HEK293 (cell line): ENCODE data around the gene CSMD2.

ENCODE experiments used
- CTCF ChIA-PET: fragments of 350-600 bp; formaldehyde crosslinking; extraction: SDS; loops from one replicate; lab custom pipeline; 2021; ENCODE audit warnings: antibody characterized with exemption; lab: Yijun Ruan, JAX
- POLR2A ChIA-PET: fragments of 300-600 bp; formaldehyde crosslinking; extraction: SDS; loops from one replicate; lab custom pipeline; 2020; ENCODE audit warnings: antibody characterized with exemption, inconsistent platforms; lab: Yijun Ruan, JAX
- H3K27ac ChIP-seq: fragments of 200-500 bp; sonication (Bioruptor generic); 2 replicates; pipeline ENCODE4 v1.5.1; 2014; ENCODE audit warnings: low read depth, low read length, control low read depth, inconsistent platforms; ENCODE audit errors: extremely low read depth
- H3K36me3 ChIP-seq, 2 experiments: fragments of 200-500 bp in 1 of 2; sonication (Bioruptor generic) in 1 of 2; 1 replicate in 1 of 2; 2 replicates in 1 of 2; pipeline ENCODE4 v1.5.1; 2014 to 2017; ENCODE audit warnings: inconsistent platforms in 2 of 2, low read length in 2 of 2; ENCODE audit not compliant: control insufficient read depth in 2 of 2, insufficient read depth in 1 of 2
- H3K4me1 ChIP-seq: fragments of 200-500 bp; sonication (Bioruptor generic); 2 replicates; pipeline ENCODE4 v1.5.1; 2014; ENCODE audit warnings: mild to moderate bottlenecking, low read length, inconsistent platforms; ENCODE audit not compliant: control insufficient read depth, insufficient read depth
- H3K4me3 ChIP-seq: 2 replicates; pipeline ENCODE4 v1.5.1; 2011; ENCODE audit warnings: low read depth, mild to moderate bottlenecking, control low read depth, low read length, moderate library complexity
- H3K9me3 ChIP-seq: fragments of 200-500 bp; sonication (Bioruptor generic); 2 replicates; pipeline ENCODE4 v1.5.1; 2014; ENCODE audit warnings: low read depth, low read length, inconsistent platforms; ENCODE audit not compliant: control insufficient read depth, insufficient read depth
- ATF2 ChIP-seq: fragments of 450-650 bp; formaldehyde crosslinking; IDR thresholded peaks from 2 replicates; pipeline ENCODE4 v1.5.1; 2016; ENCODE audit warnings: missing biosample characterization, missing genetic modification characterization, low read depth
- BCL11B ChIP-seq: fragments of 450-650 bp; formaldehyde crosslinking; IDR thresholded peaks from 2 replicates; pipeline ENCODE4 v1.5.1; 2016; ENCODE audit warnings: low read depth, missing biosample characterization, missing genetic modification characterization
- GFI1B ChIP-seq: fragments of 450-650 bp; formaldehyde crosslinking; IDR thresholded peaks from 2 replicates; pipeline ENCODE4 v1.5.1; 2016; ENCODE audit warnings: missing biosample characterization, missing genetic modification characterization
- HOXA7 ChIP-seq: sonication (generic); formaldehyde crosslinking; IDR thresholded peaks from 2 replicates; pipeline ENCODE4 v1.8.1; 2022; ENCODE audit warnings: missing genetic modification reagents, borderline replicate concordance
- KLF1 ChIP-seq: fragments of 450-650 bp; formaldehyde crosslinking; IDR thresholded peaks from 2 replicates; pipeline ENCODE4 v1.5.1; 2016; ENCODE audit warnings: missing biosample characterization, missing genetic modification characterization
- OVOL3 ChIP-seq: fragments of 450-650 bp; formaldehyde crosslinking; IDR thresholded peaks from 2 replicates; pipeline ENCODE4 v1.5.1; 2016; ENCODE audit warnings: missing biosample characterization, missing genetic modification characterization
- PBX3 ChIP-seq: sonication (generic); formaldehyde crosslinking; IDR thresholded peaks from 2 replicates; pipeline ENCODE4 v1.8.1; 2022; ENCODE audit warnings: mild to moderate bottlenecking, moderate library complexity, missing genetic modification reagents
- PRDM1 ChIP-seq: fragments of 450-650 bp; formaldehyde crosslinking; IDR thresholded peaks from 2 replicates; pipeline ENCODE4; 2016; ENCODE audit warnings: missing biosample characterization, missing genetic modification characterization
- RBAK ChIP-seq: fragments of 450-650 bp; formaldehyde crosslinking; IDR thresholded peaks from 2 replicates; pipeline ENCODE4 v1.5.1; 2016; ENCODE audit warnings: missing biosample characterization, missing genetic modification characterization
- SETDB1 ChIP-seq: IDR thresholded peaks from one replicate; pipeline ENCODE4 v1.6.1; 2017; ENCODE audit warnings: mild to moderate bottlenecking, low read length, moderate library complexity, mixed read lengths; ENCODE audit not compliant: insufficient read length
- TRIM28 ChIP-seq: IDR thresholded peaks from 2 replicates; pipeline ENCODE4 v1.6.1; 2011; ENCODE audit warnings: low read length, control low read depth, borderline replicate concordance
- ZBTB21 ChIP-seq: fragments of 450-650 bp; formaldehyde crosslinking; IDR thresholded peaks from 2 replicates; pipeline ENCODE4 v1.5.1; 2017; ENCODE audit warnings: missing biosample characterization, missing genetic modification characterization
- ZNF138 ChIP-seq: fragments of 450-650 bp; formaldehyde crosslinking; IDR thresholded peaks from 2 replicates; pipeline ENCODE4 v1.5.1; 2016; ENCODE audit warnings: missing biosample characterization, missing genetic modification characterization, borderline replicate concordance
- ZNF391 ChIP-seq: fragments of 450-650 bp; formaldehyde crosslinking; IDR thresholded peaks from 2 replicates; pipeline ENCODE4 v1.5.1; 2016; ENCODE audit warnings: low read depth, missing biosample characterization, missing genetic modification characterization, borderline replicate concordance
- ZNF518A ChIP-seq: fragments of 450-650 bp; formaldehyde crosslinking; conservative IDR thresholded peaks from 2 replicates; pipeline ENCODE4 v1.5.1; 2016; ENCODE audit warnings: low read depth, missing biosample characterization, missing genetic modification characterization
- ZNF530 ChIP-seq: fragments of 450-650 bp; formaldehyde crosslinking; IDR thresholded peaks from 2 replicates; pipeline ENCODE4 v1.5.1; 2016; ENCODE audit warnings: low read depth, missing biosample characterization, missing genetic modification characterization
- ZNF785 ChIP-seq: fragments of 450-650 bp; formaldehyde crosslinking; IDR thresholded peaks from 2 replicates; pipeline ENCODE4 v1.5.1; 2016; ENCODE audit warnings: missing biosample characterization, missing genetic modification characterization
- ZNF843 ChIP-seq: fragments of 450-650 bp; formaldehyde crosslinking; IDR thresholded peaks from 2 replicates; pipeline ENCODE4 v1.5.1; 2016; ENCODE audit warnings: missing biosample characterization, missing genetic modification characterization
- ZSCAN5A ChIP-seq: fragments of 450-650 bp; formaldehyde crosslinking; IDR thresholded peaks from 2 replicates; pipeline ENCODE4 v1.5.1; 2016; ENCODE audit warnings: missing biosample characterization, missing genetic modification characterization
- ZXDB ChIP-seq: fragments of 450-650 bp; formaldehyde crosslinking; IDR thresholded peaks from 2 replicates; pipeline ENCODE4 v1.5.1; 2016; ENCODE audit warnings: missing biosample characterization, missing genetic modification characterization

CSMD2 gene

GRCh38 chr1:33497410-33497809, 667.6 kb downstream of the CSMD2 start:
- POLR2A ChIA-PET = interaction anchor here (0.6 kb wide), 1 partner anchor 10 kb away, joined by 5 read pairs; no protein-coding TSS in a partner anchor
- TF ChIP-seq RBAK = no peak
- no peak for TF ChIP-seq ZNF785 (tag by site-specific recombination)
- no peak for TF ChIP-seq KLF1 (tag by site-specific recombination)
- TF ChIP-seq PBX3 (CRISPR knock-in tag) = no peak
- no peak for TF ChIP-seq ZNF138 (tag by site-specific recombination)
- no peak for TF ChIP-seq BCL11B
- TF ChIP-seq ZNF530 (tag by site-specific recombination) = peak; percentile 83; the same call in 1 of the 2 replicates
- no peak for TF ChIP-seq GFI1B
- CTCF ChIA-PET = interaction anchor here (0.5 kb wide), 1 partner anchor 115 kb away, joined by 3 read pairs; no protein-coding TSS in a partner anchor
- Histone ChIP-seq H3K4me1 (no peaks in the 10 kb centered on the region), H3K4me3 (no peak overlapping the region), H3K27ac (no peak overlapping the region), H3K36me3 (peaks cover 0 to 53% of the 10 kb centered on the region in 2 experiments; a peak in 1 of 3 replicates), H3K9me3 (0 out of 2 replicates have a peak, but pooled peaks cover 3% of the 10 kb centered on the region)

- POLR2A ChIA-PET = no interaction called here
- no peak overlapping the region for H3K27ac ChIP-seq
- TF ChIP-seq SETDB1 (peak; percentile 99), ZXDB (tag by site-specific recombination) (no peak), TRIM28 (peak; percentile 83; the same call in 1 of the 2 replicates)
- H3K4me3 ChIP-seq = no peak overlapping the region
- CTCF ChIA-PET = interaction anchor here (0.7 to 1.5 kb wide), 2 partner anchors 17 to 25 kb away, joined by 3 read pairs; no protein-coding TSS in a partner anchor
- H3K9me3 ChIP-seq = 0 out of 2 replicates have a peak, but pooled peaks cover 3% of the 10 kb centered on the region
- peaks cover 0 to 77% of the 10 kb centered on the region in 2 experiments; a peak in 1 of 3 replicates for H3K36me3 ChIP-seq
- H3K4me1 ChIP-seq = no peaks in the 10 kb centered on the region
These were observed 670.1 kb downstream of the CSMD2 start for GRCh38 chr1:33494929-33495328.

GRCh38 chr1:33488624-33489023, 676.4 kb downstream of the CSMD2 start:
- Histone ChIP-seq H3K9me3 (no peaks in the 10 kb centered on the region), H3K4me1 (no peaks in the 10 kb centered on the region), H3K4me3 (no peak overlapping the region), H3K36me3 (peaks cover 0 to 84% of the 10 kb centered on the region in 2 experiments; a peak in 2 of 3 replicates), H3K27ac (no peak overlapping the region)
- POLR2A ChIA-PET = no interaction called here
- TF ChIP-seq ATF2 (tag by site-specific recombination) (peak; percentile 66), ZSCAN5A (tag by site-specific recombination) (no peak)
- CTCF ChIA-PET = interaction anchor here (0.5 kb wide), 2 partner anchors 88 to 124 kb away, joined by 3 to 4 read pairs; no protein-coding TSS in a partner anchor

GRCh38 chr1:33482412-33482811, 682.6 kb downstream of the CSMD2 start:
- ChIA-PET CTCF (interaction anchor here (3.1 kb wide), 1 partner anchor 12 kb away, joined by 13 read pairs; no protein-coding TSS in a partner anchor), POLR2A (no interaction called here)
- H3K36me3 ChIP-seq = peaks cover 13 to 82% of the 10 kb centered on the region in 2 experiments
- no peaks in the 10 kb centered on the region for H3K4me1 ChIP-seq
- no peak overlapping the region for H3K4me3 ChIP-seq
- H3K9me3 ChIP-seq = no peaks in the 10 kb centered on the region
- H3K27ac ChIP-seq = no peak overlapping the region
- TF ChIP-seq PRDM1 (tag by site-specific recombination) (no peak), ZBTB21 (tag by site-specific recombination) (no peak), OVOL3 (tag by site-specific recombination) (no peak), ZNF518A (tag by site-specific recombination) (no peak), ZNF843 (tag by site-specific recombination) (no peak), ZNF391 (no peak), HOXA7 (no peak)
